HepG2 (cell line): ENCODE results near the gene MIA. TPM values are rescaled to one million over a fixed set of nuclear protein-coding genes. Genes with fewer than 3 reads are reported as not detected.
A peak's percentile ranks its signal among the peaks of the same experiment; 100 is the strongest.

Source experiments
- SAP130 ChIP-seq: IDR thresholded peaks from 2 replicates; pipeline ENCODE4 v1.6.1; 2016; ENCODE audit warnings: low read depth
- SOX13 ChIP-seq, 3 experiments: fragments of 450-650 bp in 1 of 3; sonication (generic) in 1 of 3; formaldehyde crosslinking in 1 of 3; IDR thresholded peaks in 2 of 3; conservative IDR thresholded peaks in 1 of 3; 2 replicates each; pipeline versions ENCODE4 v1.5.0 to v1.6.1; 2016 to 2020; ENCODE audit warnings: antibody characterized with exemption in 1 of 3, mild to moderate bottlenecking in 1 of 3, missing compliant biosample characterization in 1 of 3, missing genetic modification reagents in 1 of 3, moderate library complexity in 1 of 3
- SOX5 ChIP-seq: IDR thresholded peaks from 2 replicates; pipeline ENCODE4 v1.6.1; 2016; ENCODE audit warnings: borderline replicate concordance
- SOX6 ChIP-seq, 2 experiments: fragments of 450-650 bp in 1 of 2; sonication (generic) in 1 of 2; formaldehyde crosslinking in 1 of 2; IDR thresholded peaks; 2 replicates each; pipeline versions ENCODE4 v1.4.0 to v1.6.1; 2017 to 2020; ENCODE audit warnings: antibody characterized with exemption in 1 of 2, mild to moderate bottlenecking in 1 of 2, missing genetic modification reagents in 1 of 2
- ZBTB33 ChIP-seq: sonication (generic); formaldehyde crosslinking; IDR thresholded peaks from 2 replicates; pipeline ENCODE4 v1.4.0; 2020; ENCODE audit warnings: missing genetic modification reagents
- ZFX ChIP-seq: sonication (generic); formaldehyde crosslinking; IDR thresholded peaks from 2 replicates; pipeline ENCODE4 v1.4.0; 2020; ENCODE audit warnings: mild to moderate bottlenecking, low read depth, missing genetic modification reagents, moderate library complexity
- ZNF800 ChIP-seq: sonication (generic); formaldehyde crosslinking; IDR thresholded peaks from 2 replicates; pipeline ENCODE4 v1.4.0; 2020; ENCODE audit warnings: missing genetic modification reagents
- ZNF883 ChIP-seq: sonication (generic); formaldehyde crosslinking; IDR thresholded peaks from 2 replicates; pipeline ENCODE4 v1.5.1; 2020; ENCODE audit warnings: mild to moderate bottlenecking, missing genetic modification reagents; ENCODE audit errors: not compliant biosample characterization
- polyA plus RNA-seq, 8 experiments: library from polyadenylated mRNA; depleted of rRNA in 3 of 8; stranded (reverse) in 7 of 8; unstranded in 1 of 8; fragments of >200 nt; fragmentation: Illumina TruSeq in 4 of 8; extraction: Trizol in 4 of 8; gene quantifications; 2 replicates each; pipeline versions ENCODE4 v1.2.1 to v1.2.3, GENCODE V29; 2011 to 2016; ENCODE audit warnings: low read depth in 4 of 8, missing spikeins in 1 of 8, mixed read lengths in 1 of 8; ENCODE audit not compliant: insufficient read depth in 1 of 8
- total RNA-seq, 5 experiments: library from RNA; depleted of rRNA; stranded (reverse); fragments of >200 nt; fragmentation: Illumina TruSeq; extraction: Trizol; gene quantifications; 2 replicates each; pipeline ENCODE4 v1.2.3, GENCODE V29; 2016; ENCODE audit warnings: low read depth in 1 of 5
- TF ChIP-seq, protein P1 (sequence below): sonication (generic); formaldehyde crosslinking; IDR thresholded peaks from 2 replicates; pipeline ENCODE4 v1.4.0; 2020; ENCODE audit warnings: missing genetic modification reagents, mild to moderate bottlenecking, borderline replicate concordance

MIA gene
- total and polyA plus RNA-seq, 2 of the 13 experiments (the other 11 are each of a cell fraction or from before 2014, with no cell fraction given), result 0.61 TPM; not detected in 1

GRCh38 chr19:40803857-40804782 is 28.8 kb downstream of the MIA start (continued):
- TF ChIP-seq, protein P1, sequence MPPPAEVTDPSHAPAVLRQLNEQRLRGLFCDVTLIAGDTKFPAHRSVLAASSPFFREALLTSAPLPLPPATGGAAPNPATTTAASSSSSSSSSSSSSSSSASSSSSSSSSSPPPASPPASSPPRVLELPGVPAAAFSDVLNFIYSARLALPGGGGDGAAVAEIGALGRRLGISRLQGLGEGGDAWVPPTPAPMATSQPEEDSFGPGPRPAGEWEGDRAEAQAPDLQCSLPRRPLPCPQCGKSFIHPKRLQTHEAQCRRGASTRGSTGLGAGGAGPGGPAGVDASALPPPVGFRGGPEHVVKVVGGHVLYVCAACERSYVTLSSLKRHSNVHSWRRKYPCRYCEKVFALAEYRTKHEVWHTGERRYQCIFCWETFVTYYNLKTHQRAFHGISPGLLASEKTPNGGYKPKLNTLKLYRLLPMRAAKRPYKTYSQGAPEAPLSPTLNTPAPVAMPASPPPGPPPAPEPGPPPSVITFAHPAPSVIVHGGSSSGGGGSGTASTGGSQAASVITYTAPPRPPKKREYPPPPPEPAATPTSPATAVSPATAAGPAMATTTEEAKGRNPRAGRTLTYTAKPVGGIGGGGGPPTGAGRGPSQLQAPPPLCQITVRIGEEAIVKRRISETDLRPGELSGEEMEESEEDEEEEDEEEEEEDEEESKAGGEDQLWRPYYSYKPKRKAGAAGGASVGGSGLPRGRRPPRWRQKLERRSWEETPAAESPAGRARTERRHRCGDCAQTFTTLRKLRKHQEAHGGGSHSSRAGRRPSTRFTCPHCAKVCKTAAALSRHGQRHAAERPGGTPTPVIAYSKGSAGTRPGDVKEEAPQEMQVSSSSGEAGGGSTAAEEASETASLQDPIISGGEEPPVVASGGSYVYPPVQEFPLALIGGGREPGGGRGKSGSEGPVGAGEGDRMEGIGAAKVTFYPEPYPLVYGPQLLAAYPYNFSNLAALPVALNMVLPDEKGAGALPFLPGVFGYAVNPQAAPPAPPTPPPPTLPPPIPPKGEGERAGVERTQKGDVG, result 0 out of 2 replicates have a peak, but pooled peaks have one; percentile 33
- TF ChIP-seq ZFX (CRISPR knock-in tag) (peak; percentile 37; the same call in 1 of the 2 replicates), SOX5 (peak; percentile 42; the same call in 1 of the 2 replicates), SOX6 (IDR thresholded peaks at IDR 0.05) (no peak), SOX6 (CRISPR knock-in tag; IDR thresholded peaks at IDR 0.05) (peak; percentile 12; the same call in 1 of the 2 replicates), ZNF800 (CRISPR knock-in tag) (no peak), ZNF883 (CRISPR knock-in tag) (peak; percentile 16), SAP130 (peak; percentile 15; the same call in 1 of the 2 replicates), ZBTB33 (CRISPR knock-in tag) (peak; percentile 82), SOX13 (IDR thresholded peaks at IDR 0.05) (no peak), SOX13 (CRISPR knock-in tag; conservative IDR thresholded peaks at IDR 0.05 in 1 of 2, IDR thresholded peaks at IDR 0.05 in 1 of 2) (peak in 1 of 2 experiments; percentile 58; a peak in 1 of 4 replicates)
